Colonic mucosa (tissue), 4 donors: ENCODE data around the gene ADGRL1. TPM values are rescaled to one million over a fixed set of nuclear protein-coding genes. Genes with fewer than 3 reads are reported as not detected.
"Not testable (repeated sequence)": the region's sequence is repeated elsewhere in the genome, so short reads cannot be mapped to it uniquely, and the experiment has no call there.

ENCODE experiments used
- DNase-seq: peaks from one replicate; pipeline ENCODE4 v3.0.0-alpha.2; 2020
- H3K27ac ChIP-seq: fragments of 200-600 bp; one replicate; pipeline ENCODE4 v1.8.0; 2021
- H3K27me3 ChIP-seq: fragments of 200-600 bp; one replicate; pipeline ENCODE4 v1.8.0; 2021
- H3K36me3 ChIP-seq: fragments of 200-600 bp; one replicate; pipeline ENCODE4 v1.8.0; 2021
- H3K4me1 ChIP-seq: fragments of 200-600 bp; one replicate; pipeline ENCODE4 v1.8.0; 2021; ENCODE audit warnings: mild to moderate bottlenecking
- H3K4me3 ChIP-seq: fragments of 200-600 bp; one replicate; pipeline ENCODE4 v1.8.0; 2021
- H3K9ac ChIP-seq, 2 donors: one replicate each; pipeline ENCODE4 v1.7.0; 2013; ENCODE audit warnings: control low read depth in 2 of 2, low read depth in 2 of 2, low read length in 2 of 2
- H3K9me3 ChIP-seq: fragments of 200-600 bp; one replicate; pipeline ENCODE4 v1.8.0; 2021
- CTCF ChIP-seq: fragments of 200-600 bp; IDR thresholded peaks from one replicate; pipeline ENCODE4 v1.8.0; 2022; ENCODE audit warnings: antibody characterized with exemption, mild to moderate bottlenecking
- intact Hi-C: fragments of 100-400 bp; cut with DNase I; formaldehyde crosslinking; loops from one replicate; pipeline ENCODE4 v1.14.1; 2022
- total RNA-seq, 2 donors: library from RNA; stranded (reverse); fragmentation: NEBNext Ultra II Directional in 1 of 2; extraction: Animal tissue kit (Norgen Biotek cat#: 25700) in 1 of 2; gene quantifications; one replicate each; pipeline ENCODE4 v1.2.1, GENCODE V29; 2021
- donor health status: healthy.
- donor health status: DM: no; HTN: no; CAD: no.
- donor health status: DM: no; HTN: no; CAD: no.

ADGRL1 gene
- total RNA-seq, 2 donors from 2014 or later, result 18.4 to 28.0 TPM

GRCh38 chr19:14181906-14182305 is 24.1 kb downstream of the ADGRL1 start:
- H3K9me3 ChIP-seq, result no peaks in the 10 kb centered on the region
- no peak for DNase-seq
- no peaks in the 10 kb centered on the region for H3K4me1 ChIP-seq
- no peak for TF ChIP-seq CTCF
- H3K27ac ChIP-seq, result no peak overlapping the region
- no peak overlapping the region for H3K9ac ChIP-seq
- H3K4me3 ChIP-seq, result no peak overlapping the region
- intact Hi-C loops, result no loop called here
- H3K36me3 ChIP-seq, result no peaks in the 10 kb centered on the region
- H3K27me3 ChIP-seq, result no peaks in the 10 kb centered on the region

- intact Hi-C loops, H3K36me3 ChIP-seq, H3K4me3 ChIP-seq, H3K9ac ChIP-seq, H3K4me1 ChIP-seq, H3K27ac ChIP-seq, H3K27me3 ChIP-seq, DNase-seq, H3K9me3 ChIP-seq: not testable (repeated sequence)
Measured at GRCh38 chr19:14181199-14181598, 24.8 kb downstream of the ADGRL1 start.

- Histone ChIP-seq H3K36me3 (no peaks in the 10 kb centered on the region), H3K4me1 (no peaks in the 10 kb centered on the region), H3K4me3 (no peak overlapping the region), H3K9me3 (no peaks in the 10 kb centered on the region), H3K27ac (no peak overlapping the region), H3K27me3 (no peaks in the 10 kb centered on the region), H3K9ac (no peak overlapping the region)
- intact Hi-C loops, result no loop called here
- no peak for DNase-seq
- no peak for TF ChIP-seq CTCF
Measured at GRCh38 chr19:14177496-14178074, 28.4 kb downstream of the ADGRL1 start.

- Histone ChIP-seq H3K4me3 (no peak overlapping the region), H3K9me3 (no peaks in the 10 kb centered on the region), H3K4me1 (no peaks in the 10 kb centered on the region), H3K27ac (no peak overlapping the region), H3K36me3 (no peaks in the 10 kb centered on the region), H3K27me3 (no peaks in the 10 kb centered on the region), H3K9ac (no peak overlapping the region)
- intact Hi-C loops, result no loop called here
- no peak for DNase-seq
- TF ChIP-seq CTCF, result no peak
Measured at GRCh38 chr19:14175351-14175792, 30.6 kb downstream of the ADGRL1 start.

GRCh38 chr19:14174883-14175282 is 31.1 kb downstream of the ADGRL1 start:
- no peak overlapping the region for H3K9ac ChIP-seq
- no peak overlapping the region for H3K4me3 ChIP-seq
- no peaks in the 10 kb centered on the region for H3K36me3 ChIP-seq
- H3K4me1 ChIP-seq, result no peaks in the 10 kb centered on the region
- H3K27me3 ChIP-seq, result no peaks in the 10 kb centered on the region
- no peak overlapping the region for H3K27ac ChIP-seq
- TF ChIP-seq CTCF, result no peak
- H3K9me3 ChIP-seq, result no peaks in the 10 kb centered on the region
- no peak for DNase-seq
- intact Hi-C loops, result no loop called here

DNA sequence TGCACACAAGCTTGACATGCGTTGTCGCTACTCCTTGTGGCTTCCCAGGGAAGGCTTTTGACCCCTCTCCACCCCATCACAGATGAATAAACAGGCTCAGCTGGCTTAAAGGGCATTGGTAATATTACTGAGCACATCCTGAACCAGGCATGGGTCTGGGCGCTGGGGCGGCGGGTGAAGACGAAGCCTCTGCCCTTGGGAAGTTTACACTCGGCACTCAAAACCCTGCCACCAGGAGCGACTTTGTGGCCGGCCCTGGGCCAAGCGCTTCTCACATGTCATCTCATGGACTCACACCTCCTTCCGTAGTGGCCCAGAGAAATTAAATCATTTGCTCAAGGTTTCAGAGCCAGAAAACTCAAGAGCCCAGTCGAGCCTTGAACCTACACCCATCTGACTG is 37.0 kb downstream of the ADGRL1 start:
- no peaks in the 10 kb centered on the region for H3K4me1 ChIP-seq
- intact Hi-C loops, result no loop called here
- DNase-seq, result no peak

More for the DNA sequence above, 37.0 kb downstream of the ADGRL1 start:
- no peak overlapping the region for H3K9ac ChIP-seq
- H3K36me3 ChIP-seq, result no peaks in the 10 kb centered on the region
- TF ChIP-seq CTCF, result no peak
- no peaks in the 10 kb centered on the region for H3K27me3 ChIP-seq
- H3K27ac ChIP-seq, result no peak overlapping the region
- no peak overlapping the region for H3K4me3 ChIP-seq
- H3K9me3 ChIP-seq, result no peaks in the 10 kb centered on the region
